H7 (cell line): ENCODE data around the gene SPEM3. TPM values are rescaled to one million over a fixed set of nuclear protein-coding genes. Genes with fewer than 3 reads are reported as not detected.
A peak's percentile ranks its signal among the peaks of the same experiment; 100 is the strongest.
"Not testable (repeated sequence)": the region's sequence is repeated elsewhere in the genome, so short reads cannot be mapped to it uniquely, and the experiment has no call there.

Experiments used
- DNase-seq: peaks from one replicate; pipeline ENCODE4 v3.0.0; 2012
- H3K27me3 ChIP-seq: 2 replicates; pipeline ENCODE4 v1.6.0; 2011; ENCODE audit warnings: mild to moderate bottlenecking, low read length; ENCODE audit not compliant: control insufficient read depth, insufficient read depth
- H3K36me3 ChIP-seq: replicated peaks from 2 replicates; pipeline ENCODE4 v1.5.1; 2011; ENCODE audit warnings: low read length; ENCODE audit not compliant: control insufficient read depth, insufficient read depth
- H3K4me3 ChIP-seq: 2 replicates; pipeline ENCODE4 v1.5.1; 2011; ENCODE audit warnings: low read depth, mild to moderate bottlenecking, control low read depth, low read length, moderate library complexity; ENCODE audit not compliant: insufficient read depth
- total RNA-seq: library from RNA; depleted of rRNA; stranded (reverse); fragments of >200 nt; shearing (Covaris generic); gene quantifications from 2 replicates; pipeline ENCODE4 v1.2.3, GENCODE V29; 2014

SPEM3 gene
- total RNA-seq, 1 experiment from 2014 or later, result not detected

- Histone ChIP-seq H3K4me3 (no peak overlapping the region), H3K27me3 (no peaks in the 10 kb centered on the region; the same call in 1 of the 2 replicates), H3K36me3 (peaks cover 1% of the 10 kb centered on the region)
- DNase-seq, result no peak
Measured at GRCh38 chr17:7463372-7463846, 34.8 kb downstream of the SPEM3 start.

GRCh38 chr17:7464081-7464480, 35.4 kb downstream of the SPEM3 start:
- Histone ChIP-seq H3K36me3 (peaks cover 1% of the 10 kb centered on the region), H3K27me3 (no peaks in the 10 kb centered on the region; the same call in 1 of the 2 replicates), H3K4me3 (no peak overlapping the region)
- no peak for DNase-seq

- no peaks in the 10 kb centered on the region for H3K27me3 ChIP-seq
- H3K36me3 ChIP-seq, result peaks cover 1% of the 10 kb centered on the region
- H3K4me3 ChIP-seq, result no peak overlapping the region
- DNase-seq, result peak; percentile 45
Measured at GRCh38 chr17:7465597-7466275, 37.1 kb downstream of the SPEM3 start.

- no peak for DNase-seq
- Histone ChIP-seq H3K4me3 (no peak overlapping the region), H3K36me3 (peaks cover 1% of the 10 kb centered on the region), H3K27me3 (no peaks in the 10 kb centered on the region)
Measured at GRCh38 chr17:7466318-7466638, 37.6 kb downstream of the SPEM3 start.

- no peak for DNase-seq
- no peak overlapping the region for H3K4me3 ChIP-seq
- peaks cover 1% of the 10 kb centered on the region for H3K36me3 ChIP-seq
- no peaks in the 10 kb centered on the region for H3K27me3 ChIP-seq
Measured at GRCh38 chr17:7466639-7467341, 38.1 kb downstream of the SPEM3 start.

GRCh38 chr17:7467498-7467897, 38.8 kb downstream of the SPEM3 start:
- Histone ChIP-seq H3K36me3 (peaks cover 1% of the 10 kb centered on the region), H3K27me3 (no peaks in the 10 kb centered on the region), H3K4me3 (no peak overlapping the region)
- DNase-seq, result no peak

GRCh38 chr17:7468290-7468689, 39.6 kb downstream of the SPEM3 start:
- H3K36me3 ChIP-seq, result no peaks in the 10 kb centered on the region; the same call in 1 of the 2 replicates
- H3K27me3 ChIP-seq, result no peaks in the 10 kb centered on the region
- no peak for DNase-seq
- H3K4me3 ChIP-seq, result no peak overlapping the region

- DNase-seq, result no peak
- H3K4me3 ChIP-seq, result no peak overlapping the region
- no peaks in the 10 kb centered on the region; the same call in 1 of the 2 replicates for H3K36me3 ChIP-seq
- no peaks in the 10 kb centered on the region for H3K27me3 ChIP-seq
Measured at GRCh38 chr17:7468804-7469389, 40.2 kb downstream of the SPEM3 start.

GRCh38 chr17:7469843-7470242, 41.2 kb downstream of the SPEM3 start:
- not testable (repeated sequence) for H3K27me3 ChIP-seq, H3K36me3 ChIP-seq, DNase-seq, H3K4me3 ChIP-seq

GRCh38 chr17:7470457-7470973, 41.9 kb downstream of the SPEM3 start:
- H3K36me3 ChIP-seq, H3K4me3 ChIP-seq, DNase-seq: not testable (repeated sequence)

GRCh38 chr17:7471729-7472128, 43.1 kb downstream of the SPEM3 start:
- Histone ChIP-seq H3K36me3 (no peaks in the 10 kb centered on the region), H3K4me3 (no peak overlapping the region), H3K27me3 (no peaks in the 10 kb centered on the region)
- peak; percentile 9 for DNase-seq

More at GRCh38 chr17:7470457-7470973, 41.9 kb downstream of the SPEM3 start:
- H3K27me3 ChIP-seq, result not testable (repeated sequence)

GRCh38 chr17:7474767-7475166, 46.1 kb downstream of the SPEM3 start:
- not testable (repeated sequence) for H3K27me3 ChIP-seq, DNase-seq

GRCh38 chr17:7475764-7476422, 47.2 kb downstream of the SPEM3 start:
- no peaks in the 10 kb centered on the region for H3K36me3 ChIP-seq
- DNase-seq, result no peak
- H3K4me3 ChIP-seq, result no peak overlapping the region
- no peaks in the 10 kb centered on the region for H3K27me3 ChIP-seq

More at GRCh38 chr17:7474767-7475166, 46.1 kb downstream of the SPEM3 start:
- not testable (repeated sequence) for H3K4me3 ChIP-seq, H3K36me3 ChIP-seq

- Histone ChIP-seq H3K4me3 (no peak overlapping the region), H3K27me3 (no peaks in the 10 kb centered on the region), H3K36me3 (no peaks in the 10 kb centered on the region)
- peak; percentile 37 for DNase-seq
Measured at GRCh38 chr17:7476494-7476893, 47.8 kb downstream of the SPEM3 start.
